Esophagus muscularis mucosa (tissue), 4 donors: ENCODE data around the gene RFTN1.

Experiments used
- EP300 ChIP-seq: sonication (generic); formaldehyde crosslinking; IDR thresholded peaks from one replicate; pipeline ENCODE4 v1.6.1; 2017; ENCODE audit warnings: antibody characterized with exemption
- POLR2AphosphoS5 ChIP-seq, 2 donors: sonication (generic); formaldehyde crosslinking; IDR thresholded peaks; one replicate each; pipeline ENCODE4 v1.6.1; 2017; ENCODE audit warnings: antibody characterized with exemption in 2 of 2
- TF ChIP-seq, protein P1 (sequence below), 3 experiments: fragments of 200-600 bp in 2 of 3; fragments of 450-650 bp in 1 of 3; sonication (generic) in 2 of 3; IDR thresholded peaks; one replicate each; pipeline ENCODE4 v1.5.1; 2017 to 2019; ENCODE audit warnings: antibody characterized with exemption in 3 of 3, mild to moderate bottlenecking in 2 of 3, moderate library complexity in 1 of 3

DNA sequence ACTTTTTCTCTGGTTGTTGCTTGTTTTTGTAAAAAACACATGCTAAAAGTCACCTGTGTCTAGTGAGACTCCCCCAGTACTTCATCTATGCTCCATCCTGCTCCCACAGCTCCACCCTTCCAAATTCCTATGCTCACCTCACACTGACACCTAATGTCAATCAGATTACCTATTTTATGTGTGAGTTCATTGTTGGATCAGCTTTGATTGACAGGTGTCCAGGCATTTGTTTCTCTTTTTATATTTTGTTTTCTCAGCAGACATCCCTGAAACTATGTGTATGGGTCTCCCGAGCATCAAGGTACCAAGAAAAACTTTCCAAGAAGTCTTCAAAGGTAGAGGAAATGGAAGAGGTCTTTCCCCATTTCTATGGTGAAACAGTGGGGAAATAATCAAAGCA is 13.4 kb downstream of the RFTN1 start:
- TF ChIP-seq POLR2AphosphoS5 (IDR thresholded peaks at IDR 0.05) (no peak), EP300 (no peak)
- TF ChIP-seq, protein P1, sequence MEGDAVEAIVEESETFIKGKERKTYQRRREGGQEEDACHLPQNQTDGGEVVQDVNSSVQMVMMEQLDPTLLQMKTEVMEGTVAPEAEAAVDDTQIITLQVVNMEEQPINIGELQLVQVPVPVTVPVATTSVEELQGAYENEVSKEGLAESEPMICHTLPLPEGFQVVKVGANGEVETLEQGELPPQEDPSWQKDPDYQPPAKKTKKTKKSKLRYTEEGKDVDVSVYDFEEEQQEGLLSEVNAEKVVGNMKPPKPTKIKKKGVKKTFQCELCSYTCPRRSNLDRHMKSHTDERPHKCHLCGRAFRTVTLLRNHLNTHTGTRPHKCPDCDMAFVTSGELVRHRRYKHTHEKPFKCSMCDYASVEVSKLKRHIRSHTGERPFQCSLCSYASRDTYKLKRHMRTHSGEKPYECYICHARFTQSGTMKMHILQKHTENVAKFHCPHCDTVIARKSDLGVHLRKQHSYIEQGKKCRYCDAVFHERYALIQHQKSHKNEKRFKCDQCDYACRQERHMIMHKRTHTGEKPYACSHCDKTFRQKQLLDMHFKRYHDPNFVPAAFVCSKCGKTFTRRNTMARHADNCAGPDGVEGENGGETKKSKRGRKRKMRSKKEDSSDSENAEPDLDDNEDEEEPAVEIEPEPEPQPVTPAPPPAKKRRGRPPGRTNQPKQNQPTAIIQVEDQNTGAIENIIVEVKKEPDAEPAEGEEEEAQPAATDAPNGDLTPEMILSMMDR (IDR thresholded peaks at IDR 0.05): no peak
